H9 (cell line): ENCODE results near the gene MEGF10. TPM values are rescaled to one million over a fixed set of nuclear protein-coding genes. Genes with fewer than 3 reads are reported as not detected.
A peak's percentile ranks its signal among the peaks of the same experiment; 100 is the strongest.

Source experiments
- DNase-seq: peaks from one replicate; pipeline ENCODE4 v3.0.0-alpha.2; 2017
- H2AFZ ChIP-seq: one replicate; pipeline ENCODE4 v1.6.1; 2013; ENCODE audit warnings: mild to moderate bottlenecking, low read length, control low read depth, moderate library complexity
- H2AK5ac ChIP-seq: 2 replicates; pipeline ENCODE4 v1.6.1; 2013; ENCODE audit warnings: low read length, control low read depth, mixed read lengths; ENCODE audit not compliant: insufficient read length
- H2BK120ac ChIP-seq: one replicate; pipeline ENCODE4 v1.6.1; 2013; ENCODE audit warnings: low read depth, mild to moderate bottlenecking, low read length, control low read depth, inconsistent platforms; ENCODE audit not compliant: poor library complexity, severe bottlenecking
- H2BK12ac ChIP-seq: 2 replicates; pipeline ENCODE4 v1.6.1; 2013; ENCODE audit warnings: low read length, control low read depth, mixed read lengths, low read depth; ENCODE audit not compliant: insufficient read length
- H2BK15ac ChIP-seq: 2 replicates; pipeline ENCODE4 v1.6.1; 2013; ENCODE audit warnings: low read depth, low read length, control low read depth
- H2BK20ac ChIP-seq: one replicate; pipeline ENCODE4 v1.6.1; 2013; ENCODE audit warnings: low read depth, mild to moderate bottlenecking, low read length, control low read depth, inconsistent platforms; ENCODE audit not compliant: poor library complexity, severe bottlenecking
- H2BK5ac ChIP-seq: 2 replicates; pipeline ENCODE4 v1.6.1; 2013; ENCODE audit warnings: low read length, control low read depth, mixed read lengths; ENCODE audit not compliant: insufficient read length
- H3K14ac ChIP-seq: 2 replicates; pipeline ENCODE4 v1.6.1; 2013; ENCODE audit warnings: low read length, control low read depth; ENCODE audit not compliant: insufficient read depth
- H3K18ac ChIP-seq: 2 replicates; pipeline ENCODE4 v1.6.1; 2013; ENCODE audit warnings: low read depth, mild to moderate bottlenecking, mixed read lengths, low read length, control low read depth; ENCODE audit not compliant: insufficient read length
- H3K23ac ChIP-seq: 2 replicates; pipeline ENCODE4 v1.6.1; 2013; ENCODE audit warnings: low read length, control low read depth, mixed read lengths, low read depth; ENCODE audit not compliant: insufficient read length
- H3K23me2 ChIP-seq: 2 replicates; pipeline ENCODE4 v1.6.1; 2013; ENCODE audit warnings: low read depth, mild to moderate bottlenecking, mixed read lengths, low read length, control low read depth; ENCODE audit not compliant: insufficient read length, poor library complexity, severe bottlenecking
- H3K27ac ChIP-seq: 2 replicates; pipeline ENCODE4 v1.5.1; 2013; ENCODE audit warnings: low read length, control low read depth, mixed read lengths, low read depth; ENCODE audit not compliant: insufficient read length
- H3K27me3 ChIP-seq: 2 replicates; pipeline ENCODE4 v1.6.1; 2013; ENCODE audit warnings: low read length, control low read depth, inconsistent platforms; ENCODE audit not compliant: insufficient read depth
- H3K4ac ChIP-seq: 2 replicates; pipeline ENCODE4 v1.6.1; 2013; ENCODE audit warnings: low read depth, mild to moderate bottlenecking, control low read depth, inconsistent platforms, low read length, moderate library complexity
- H3K4me1 ChIP-seq: 2 replicates; pipeline ENCODE4 v1.6.1; 2013; ENCODE audit warnings: low read length, control low read depth, inconsistent platforms; ENCODE audit not compliant: insufficient read depth
- H3K4me2 ChIP-seq: 2 replicates; pipeline ENCODE4 v1.6.1; 2013; ENCODE audit warnings: low read length, control low read depth, mixed read lengths; ENCODE audit not compliant: insufficient read length, insufficient read depth
- H3K56ac ChIP-seq: 2 replicates; pipeline ENCODE4 v1.6.1; 2013; ENCODE audit warnings: low read depth, mild to moderate bottlenecking, mixed read lengths, low read length, control low read depth; ENCODE audit not compliant: insufficient read length
- H3K79me1 ChIP-seq: 2 replicates; pipeline ENCODE4 v1.6.1; 2013; ENCODE audit warnings: low read depth, mild to moderate bottlenecking, moderate library complexity, low read length, control low read depth, inconsistent platforms; ENCODE audit not compliant: insufficient read depth, poor library complexity, severe bottlenecking
- H3K79me2 ChIP-seq: 2 replicates; pipeline ENCODE4 v1.6.1; 2013; ENCODE audit warnings: low read length, control low read depth, inconsistent platforms; ENCODE audit not compliant: insufficient read depth
- H3K9ac ChIP-seq: 2 replicates; pipeline ENCODE4 v1.6.1; 2013; ENCODE audit warnings: low read length, control low read depth, mixed read lengths; ENCODE audit not compliant: insufficient read length; ENCODE audit errors: extremely low read depth
- H3K9me3 ChIP-seq: one replicate; pipeline ENCODE4 v1.6.1; 2013; ENCODE audit warnings: low read depth, low read length, inconsistent platforms; ENCODE audit not compliant: control insufficient read depth
- H3T11ph ChIP-seq: one replicate; pipeline ENCODE4 v1.6.1; 2013; ENCODE audit warnings: mild to moderate bottlenecking, low read length, control low read depth, inconsistent platforms
- H4K20me1 ChIP-seq: one replicate; pipeline ENCODE4 v1.6.1; 2013; ENCODE audit not compliant: control insufficient read depth, insufficient read length, insufficient read depth
- H4K5ac ChIP-seq: 2 replicates; pipeline ENCODE4 v1.6.1; 2013; ENCODE audit warnings: low read depth, mild to moderate bottlenecking, mixed read lengths, low read length, control low read depth; ENCODE audit not compliant: insufficient read length
- H4K8ac ChIP-seq: replicated peaks from 2 replicates; pipeline ENCODE4 v1.6.1; 2013; ENCODE audit warnings: low read length, control low read depth, mixed read lengths, low read depth; ENCODE audit not compliant: insufficient read length
- H4K91ac ChIP-seq: 2 replicates; pipeline ENCODE4 v1.6.1; 2013; ENCODE audit warnings: low read depth, mild to moderate bottlenecking, moderate library complexity, mixed read lengths, low read length, control low read depth; ENCODE audit not compliant: insufficient read length
- H3K27ac Mint-ChIP-seq, 3 experiments: 2 replicates in 2 of 3; 3 replicates in 1 of 3; pipeline ENCODE4 v1.8.0; 2020 to 2021; ENCODE audit warnings: mixed read lengths in 3 of 3, mild to moderate bottlenecking in 1 of 3, moderate library complexity in 1 of 3
- H3K27me3 Mint-ChIP-seq: 2 replicates; pipeline ENCODE4 v1.8.0; 2021; ENCODE audit warnings: low read depth, mild to moderate bottlenecking, moderate library complexity, mixed read lengths
- H3K36me3 Mint-ChIP-seq, 3 experiments: 2 replicates in 2 of 3; 3 replicates in 1 of 3; pipeline ENCODE4 v1.8.0; 2020 to 2021; ENCODE audit warnings: low read depth in 3 of 3, mixed read lengths in 3 of 3; ENCODE audit not compliant: insufficient read depth in 1 of 3
- H3K4me1 Mint-ChIP-seq, 2 experiments: 2 replicates each; pipeline ENCODE4 v1.8.0; 2020; ENCODE audit warnings: mixed read lengths in 2 of 2
- H3K4me3 Mint-ChIP-seq, 2 experiments: 2 replicates in 1 of 2; 3 replicates in 1 of 2; pipeline ENCODE4 v1.8.0; 2020 to 2021; ENCODE audit warnings: mild to moderate bottlenecking in 2 of 2, mixed read lengths in 2 of 2, moderate library complexity in 1 of 2
- H3K9me3 Mint-ChIP-seq, 2 experiments: 2 replicates in 1 of 2; 3 replicates in 1 of 2; pipeline ENCODE4 v1.8.0; 2020; ENCODE audit warnings: mild to moderate bottlenecking in 2 of 2, mixed read lengths in 2 of 2, moderate library complexity in 1 of 2
- CTCF ChIP-seq: fragments of 200-600 bp; sonication (generic); conservative IDR thresholded peaks from 3 replicates; pipeline ENCODE4 v1.8.0; 2021; ENCODE audit warnings: antibody characterized with exemption, mild to moderate bottlenecking
- WGBS: extraction: QIAGEN DNeasy Blood & Tissue Kit; methylation state at CpG from one replicate; pipeline ENCODE4 v1.1.7; 2013; ENCODE audit warnings: missing lambda C conversion rate, low lambda C conversion rate, mixed read lengths; ENCODE audit not compliant: insufficient read length; ENCODE audit errors: extremely low coverage; 5-methylcytosine and 5-hydroxymethylcytosine counted together
- total RNA-seq: library from RNA; stranded (reverse); gene quantifications from 2 replicates; pipeline ENCODE4 v1.2.1, GENCODE V29; 2021

Gene MEGF10
- total RNA-seq, 1 experiment from 2014 or later: 36.5 TPM

GRCh38 chr5:127409246-127409917 lies 118.8 kb downstream of the MEGF10 start:
- no peaks in the 10 kb centered on the region for H3K27me3 Mint-ChIP-seq
- H2AFZ ChIP-seq: no peak overlapping the region
- H3K4me3 Mint-ChIP-seq: no peak overlapping the region

More at GRCh38 chr5:127409246-127409917, 118.8 kb downstream of the MEGF10 start:
- H3K27ac ChIP-seq: no peak overlapping the region
- H4K20me1 ChIP-seq: no peaks in the 10 kb centered on the region
- no peak overlapping the region for H3K9ac ChIP-seq
- Mint-ChIP-seq H3K36me3 (peaks cover 2 to 18% (median 12%) of the 10 kb centered on the region in 3 experiments; a peak in 5 of 7 replicates), H3K27ac (peak overlapping the region in 2 of 3 experiments; percentile 30 to 51; a peak in 4 of 7 replicates), H3K4me1 (peaks cover 12 to 18% of the 10 kb centered on the region in 2 experiments), H3K9me3 (no peaks in the 10 kb centered on the region)
- no peaks in the 10 kb centered on the region for H3K9me3 ChIP-seq
- DNase-seq: no peak
- peaks cover 9% of the 10 kb centered on the region; the same call in 1 of the 2 replicates for H3K4me1 ChIP-seq
- H4K5ac ChIP-seq: no peak overlapping the region
- H3K14ac ChIP-seq: no peak overlapping the region
- H2BK120ac ChIP-seq: no peak overlapping the region
- no CpG with 5 or more reads among the region's 10 CpGs for WGBS
- H4K8ac ChIP-seq: no peak overlapping the region
- no peak overlapping the region for H2BK20ac ChIP-seq
- H2BK15ac ChIP-seq: no peak overlapping the region
- no peak overlapping the region for H2BK5ac ChIP-seq
- no peaks in the 10 kb centered on the region for H3K79me2 ChIP-seq
- no peak overlapping the region for H3T11ph ChIP-seq
- no peak overlapping the region for H3K4me2 ChIP-seq
- no peaks in the 10 kb centered on the region for H3K27me3 ChIP-seq
- no peak overlapping the region for H3K23ac ChIP-seq
- no peak overlapping the region for H3K4ac ChIP-seq
- H3K79me1 ChIP-seq: no peaks in the 10 kb centered on the region
- TF ChIP-seq CTCF: no peak
- no peak overlapping the region for H3K56ac ChIP-seq
- no peak overlapping the region for H3K18ac ChIP-seq
- H2BK12ac ChIP-seq: no peak overlapping the region
- H2AK5ac ChIP-seq: no peak overlapping the region
- H4K91ac ChIP-seq: no peak overlapping the region
- H3K23me2 ChIP-seq: no peaks in the 10 kb centered on the region
